HG03432 (cell line): Measurements from ENCODE around the gene AKAP6.

Experiments used
- ATAC-seq: cut with Tn5 transposase; IDR thresholded peaks from one replicate; pipeline ENCODE4 v1.9.1; 2021; ENCODE audit warnings: mild to moderate bottlenecking, moderate library complexity; ENCODE audit not compliant: unreplicated experiment

The AKAP6 gene

GRCh38 chr14:32696325-32697091 is 367.4 kb downstream of the AKAP6 start:
- no peak for ATAC-seq

- no peak for ATAC-seq
These were observed 368.0 kb downstream of the AKAP6 start for GRCh38 chr14:32697114-32697513.

- ATAC-seq, result no peak
These were observed 368.6 kb downstream of the AKAP6 start for GRCh38 chr14:32697704-32698103.

GRCh38 chr14:32698831-32699230 is 369.7 kb downstream of the AKAP6 start:
- no peak for ATAC-seq

- ATAC-seq, result no peak
These were observed 372.4 kb downstream of the AKAP6 start for GRCh38 chr14:32701475-32701874.

GRCh38 chr14:32702088-32702487 is 373.0 kb downstream of the AKAP6 start:
- no peak for ATAC-seq

- peak; percentile 93 for ATAC-seq
These were observed 373.5 kb downstream of the AKAP6 start for GRCh38 chr14:32702562-32702961.

GRCh38 chr14:32703183-32703621 is 374.1 kb downstream of the AKAP6 start:
- no peak for ATAC-seq

- ATAC-seq, result peak; percentile 47
These were observed 377.8 kb downstream of the AKAP6 start for GRCh38 chr14:32706721-32707519.

- ATAC-seq, result no peak
These were observed 378.8 kb downstream of the AKAP6 start for GRCh38 chr14:32707742-32708500.

GRCh38 chr14:32709027-32709426 is 379.9 kb downstream of the AKAP6 start:
- ATAC-seq, result no peak

- no peak for ATAC-seq
These were observed 381.2 kb downstream of the AKAP6 start for GRCh38 chr14:32710231-32710671.

GRCh38 chr14:32710731-32711680 is 381.9 kb downstream of the AKAP6 start:
- peak; percentile 65 for ATAC-seq

- no peak for ATAC-seq
These were observed 384.8 kb downstream of the AKAP6 start for GRCh38 chr14:32713856-32714255.

- no peak for ATAC-seq
These were observed 390.5 kb downstream of the AKAP6 start for GRCh38 chr14:32719601-32720000.

- no peak for ATAC-seq
These were observed 391.8 kb downstream of the AKAP6 start for GRCh38 chr14:32720927-32721326.

GRCh38 chr14:32722631-32723183 is 393.6 kb downstream of the AKAP6 start:
- ATAC-seq, result no peak

- no peak for ATAC-seq
These were observed 395.9 kb downstream of the AKAP6 start for GRCh38 chr14:32724867-32725471.

- ATAC-seq, result no peak
These were observed 397.4 kb downstream of the AKAP6 start for GRCh38 chr14:32726516-32726915.
